GM13976 (cell line): ENCODE data around the gene ZNF804A.
A peak's percentile ranks its signal among the peaks of the same experiment; 100 is the strongest.

Source experiments
- DNase-seq: peaks from one replicate; pipeline ENCODE4 v3.0.0; 2012; ENCODE audit warnings: low spot score
- in situ Hi-C: fragments of 300-500 bp; cut with MboI; formaldehyde crosslinking; loops from one replicate; pipeline ENCODE4 v1.12.0; 2022; ENCODE audit warnings: low sequenced_read_pairs, mixed read lengths, inconsistent platforms; ENCODE audit not compliant: unreplicated experiment
- TF ChIP-seq, protein P1 (sequence below): IDR thresholded peaks from 2 replicates; pipeline ENCODE4 v1.5.1; 2012; ENCODE audit warnings: borderline replicate concordance, mild to moderate bottlenecking; ENCODE audit not compliant: insufficient read depth; ENCODE audit errors: extremely low read depth, missing control alignments, control extremely low read depth

The ZNF804A gene

DNA sequence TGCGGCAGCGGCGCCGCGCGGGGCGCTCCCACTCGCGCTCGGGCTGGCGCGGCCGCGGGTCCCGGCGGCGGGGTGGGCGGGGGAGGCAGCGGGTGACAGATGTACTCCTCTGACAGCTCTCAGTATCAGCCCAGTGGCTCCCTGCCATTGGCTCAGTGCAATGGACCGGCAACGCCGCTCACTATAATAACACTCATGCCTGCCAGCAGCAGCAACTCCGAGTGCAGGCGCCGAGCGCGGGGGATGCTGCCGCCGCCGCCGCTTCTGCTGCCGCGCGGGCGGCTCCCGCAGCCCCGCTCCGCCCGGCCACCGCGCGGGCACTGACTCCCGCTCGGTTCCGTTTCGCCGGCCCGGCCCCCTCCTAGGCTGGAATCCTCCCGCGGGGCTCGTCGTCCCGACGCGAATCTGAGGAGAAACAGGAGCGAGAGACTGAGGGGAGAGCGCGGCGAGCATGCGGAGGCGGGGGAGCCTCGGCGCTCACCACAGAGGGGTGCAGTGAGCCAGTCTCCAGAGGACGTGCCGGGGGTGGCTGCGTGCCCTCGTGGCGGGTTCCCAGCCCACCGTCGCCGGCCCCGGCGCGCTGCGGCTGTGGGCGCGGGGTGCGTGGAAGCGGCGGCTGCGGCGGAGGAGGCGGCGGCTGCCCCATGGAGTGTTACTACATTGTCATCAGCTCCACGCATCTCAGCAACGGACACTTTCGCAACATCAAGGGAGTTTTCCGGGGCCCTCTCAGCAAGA is at the start of gene ZNF804A:
ZNF804A (plus strand) TSS at position 214 of the 738 bp plus-strand sequence; CDS start at position 645, 431 bp downstream.
- DNase-seq: peak; percentile 82
- in situ Hi-C loops: no loop called here
- TF ChIP-seq, protein P1, sequence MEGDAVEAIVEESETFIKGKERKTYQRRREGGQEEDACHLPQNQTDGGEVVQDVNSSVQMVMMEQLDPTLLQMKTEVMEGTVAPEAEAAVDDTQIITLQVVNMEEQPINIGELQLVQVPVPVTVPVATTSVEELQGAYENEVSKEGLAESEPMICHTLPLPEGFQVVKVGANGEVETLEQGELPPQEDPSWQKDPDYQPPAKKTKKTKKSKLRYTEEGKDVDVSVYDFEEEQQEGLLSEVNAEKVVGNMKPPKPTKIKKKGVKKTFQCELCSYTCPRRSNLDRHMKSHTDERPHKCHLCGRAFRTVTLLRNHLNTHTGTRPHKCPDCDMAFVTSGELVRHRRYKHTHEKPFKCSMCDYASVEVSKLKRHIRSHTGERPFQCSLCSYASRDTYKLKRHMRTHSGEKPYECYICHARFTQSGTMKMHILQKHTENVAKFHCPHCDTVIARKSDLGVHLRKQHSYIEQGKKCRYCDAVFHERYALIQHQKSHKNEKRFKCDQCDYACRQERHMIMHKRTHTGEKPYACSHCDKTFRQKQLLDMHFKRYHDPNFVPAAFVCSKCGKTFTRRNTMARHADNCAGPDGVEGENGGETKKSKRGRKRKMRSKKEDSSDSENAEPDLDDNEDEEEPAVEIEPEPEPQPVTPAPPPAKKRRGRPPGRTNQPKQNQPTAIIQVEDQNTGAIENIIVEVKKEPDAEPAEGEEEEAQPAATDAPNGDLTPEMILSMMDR: no peak

DNA sequence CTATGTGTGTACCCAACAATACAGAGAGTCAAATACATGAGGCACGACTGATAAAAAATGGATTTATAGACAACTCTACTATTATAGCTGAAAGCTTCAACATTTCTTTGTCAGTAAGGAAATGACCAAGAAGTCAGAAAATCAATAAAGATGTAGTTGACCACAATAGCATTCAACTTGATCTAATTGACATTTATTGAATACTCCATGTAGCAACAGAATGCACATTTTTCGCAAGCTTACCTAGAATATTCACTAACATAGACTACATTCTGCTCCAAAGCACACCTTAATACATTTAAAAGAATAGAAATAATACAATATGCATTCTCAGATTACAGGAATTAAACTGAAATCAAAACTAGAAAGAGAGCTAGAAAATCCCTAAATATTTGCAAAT is 49.2 kb upstream of the ZNF804A start:
- DNase-seq: no peak
- TF ChIP-seq, protein P1: no peak
- in situ Hi-C loops: no loop called here

DNA sequence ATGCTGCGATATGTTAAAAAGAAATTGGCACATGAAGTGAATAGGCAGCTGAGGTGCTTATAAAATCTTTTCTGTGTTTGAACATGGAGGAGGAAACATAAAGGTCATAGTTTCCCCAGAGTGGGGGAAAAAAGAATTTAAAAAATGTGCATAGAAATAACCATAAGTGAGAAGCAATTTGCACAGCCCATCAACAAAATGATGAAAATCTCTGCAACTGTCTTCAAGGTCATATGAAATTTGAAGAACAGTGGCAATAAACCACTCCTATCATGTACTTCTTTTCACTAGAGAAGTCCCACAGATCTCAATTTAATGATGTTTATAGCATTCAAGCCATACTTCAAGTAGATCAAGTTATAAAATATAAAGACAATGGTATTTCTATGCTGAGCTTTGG is 46.7 kb upstream of the ZNF804A start:
- in situ Hi-C loops: no loop called here
- TF ChIP-seq, protein P1: no peak
- no peak for DNase-seq

DNA sequence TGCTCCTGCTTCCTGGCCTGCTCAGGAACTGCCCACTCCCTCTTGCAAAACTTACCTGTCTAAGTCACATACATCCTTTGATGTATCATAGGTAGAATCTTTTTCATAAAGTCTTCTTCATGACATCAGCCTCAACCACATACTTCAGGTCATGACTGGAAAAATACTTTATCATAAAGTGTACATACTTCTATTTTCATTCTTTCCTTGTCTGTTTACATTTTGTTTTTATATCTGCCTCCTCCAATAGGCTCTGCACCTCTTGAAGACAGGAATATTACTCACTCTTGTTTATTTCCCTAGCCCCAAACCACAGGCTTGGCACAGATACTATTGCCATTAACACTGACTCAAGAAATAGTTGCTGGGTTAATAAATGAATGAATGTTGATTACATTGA is 43.6 kb upstream of the ZNF804A start:
- in situ Hi-C loops: no loop called here
- TF ChIP-seq, protein P1: no peak
- no peak for DNase-seq

DNA sequence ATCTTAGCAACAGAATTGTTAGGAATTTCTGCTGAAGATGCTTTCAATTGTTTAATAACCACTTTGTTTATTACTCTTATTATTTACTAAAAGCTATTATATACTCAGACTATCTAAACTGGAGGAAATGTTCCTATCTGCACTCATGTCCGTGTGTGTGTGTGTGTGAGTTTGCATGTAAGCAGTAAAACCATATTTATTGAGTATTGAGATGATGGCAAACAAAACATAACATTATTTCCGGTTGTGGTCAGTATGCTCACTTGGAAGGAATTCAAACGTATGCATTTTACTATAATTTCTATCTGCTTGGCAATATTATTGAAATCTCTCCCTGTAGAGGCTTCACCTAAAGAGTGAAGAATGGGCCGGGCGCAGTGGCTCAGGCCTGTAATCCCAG is 43.0 kb upstream of the ZNF804A start:
- in situ Hi-C loops: no loop called here
- no peak for DNase-seq
- TF ChIP-seq, protein P1: no peak

DNA sequence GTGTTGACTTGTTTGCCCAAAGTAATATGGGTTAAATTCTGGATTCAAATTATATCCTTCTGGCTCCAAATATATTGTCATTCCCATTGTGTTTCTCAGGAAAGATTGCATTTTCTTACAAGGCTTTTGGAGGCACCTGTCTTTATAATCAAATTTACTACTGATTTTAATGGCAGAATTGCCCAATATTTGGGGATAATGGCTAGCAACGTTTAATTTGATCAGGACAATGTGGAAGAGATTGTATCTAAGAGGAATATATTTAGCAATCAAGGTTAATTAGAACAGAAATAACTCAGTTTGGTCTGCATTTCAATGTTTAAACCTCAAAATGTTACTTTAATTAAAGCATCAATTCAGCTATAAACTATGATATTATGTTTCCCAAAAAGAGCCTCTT is 41.7 kb upstream of the ZNF804A start:
- DNase-seq: no peak
- in situ Hi-C loops: no loop called here
- TF ChIP-seq, protein P1: no peak
